HEK293 (cell line): ENCODE data around the gene MCF2L.
"Not testable (repeated sequence)": the region's sequence is repeated elsewhere in the genome, so short reads cannot be mapped to it uniquely, and the experiment has no call there.

Experiments
- CTCF ChIA-PET: fragments of 350-600 bp; formaldehyde crosslinking; extraction: SDS; loops from one replicate; lab custom pipeline; 2021; ENCODE audit warnings: antibody characterized with exemption; lab: Yijun Ruan, JAX
- POLR2A ChIA-PET: fragments of 300-600 bp; formaldehyde crosslinking; extraction: SDS; loops from one replicate; lab custom pipeline; 2020; ENCODE audit warnings: antibody characterized with exemption, inconsistent platforms; lab: Yijun Ruan, JAX
- H3K27ac ChIP-seq: fragments of 200-500 bp; sonication (Bioruptor generic); 2 replicates; pipeline ENCODE4 v1.5.1; 2014; ENCODE audit warnings: low read depth, low read length, control low read depth, inconsistent platforms; ENCODE audit errors: extremely low read depth
- H3K36me3 ChIP-seq, 2 experiments: fragments of 200-500 bp in 1 of 2; sonication (Bioruptor generic) in 1 of 2; 1 replicate in 1 of 2; 2 replicates in 1 of 2; pipeline ENCODE4 v1.5.1; 2014 to 2017; ENCODE audit warnings: inconsistent platforms in 2 of 2, low read length in 2 of 2; ENCODE audit not compliant: control insufficient read depth in 2 of 2, insufficient read depth in 1 of 2
- H3K4me1 ChIP-seq: fragments of 200-500 bp; sonication (Bioruptor generic); 2 replicates; pipeline ENCODE4 v1.5.1; 2014; ENCODE audit warnings: mild to moderate bottlenecking, low read length, inconsistent platforms; ENCODE audit not compliant: control insufficient read depth, insufficient read depth
- H3K4me3 ChIP-seq: 2 replicates; pipeline ENCODE4 v1.5.1; 2011; ENCODE audit warnings: low read depth, mild to moderate bottlenecking, control low read depth, low read length, moderate library complexity
- H3K9me3 ChIP-seq: fragments of 200-500 bp; sonication (Bioruptor generic); 2 replicates; pipeline ENCODE4 v1.5.1; 2014; ENCODE audit warnings: low read depth, low read length, inconsistent platforms; ENCODE audit not compliant: control insufficient read depth, insufficient read depth
- BCL11B ChIP-seq: fragments of 450-650 bp; formaldehyde crosslinking; IDR thresholded peaks from 2 replicates; pipeline ENCODE4 v1.5.1; 2016; ENCODE audit warnings: low read depth, missing biosample characterization, missing genetic modification characterization
- KLF10 ChIP-seq: fragments of 450-650 bp; IDR thresholded peaks from 2 replicates; pipeline ENCODE4 v1.5.1; 2018; ENCODE audit warnings: missing biosample characterization, mild to moderate bottlenecking, missing genetic modification characterization
- KLF17 ChIP-seq: fragments of 450-650 bp; formaldehyde crosslinking; IDR thresholded peaks from 2 replicates; pipeline ENCODE4 v1.5.1; 2016; ENCODE audit warnings: missing biosample characterization, missing genetic modification characterization
- KLF8 ChIP-seq: fragments of 450-650 bp; formaldehyde crosslinking; IDR thresholded peaks from 2 replicates; pipeline ENCODE4 v1.5.1; 2016; ENCODE audit warnings: missing biosample characterization, missing genetic modification characterization
- ZBTB26 ChIP-seq: fragments of 450-650 bp; formaldehyde crosslinking; optimal IDR thresholded peaks from 2 replicates; pipeline ENCODE3; 2016; ENCODE audit warnings: missing biosample characterization, mild to moderate bottlenecking, missing genetic modification characterization
- ZFP3 ChIP-seq: fragments of 450-650 bp; formaldehyde crosslinking; IDR thresholded peaks from 2 replicates; pipeline ENCODE4 v1.5.1; 2016; ENCODE audit warnings: low read depth, missing biosample characterization, missing genetic modification characterization
- ZFP69B ChIP-seq: fragments of 450-650 bp; formaldehyde crosslinking; IDR thresholded peaks from 2 replicates; pipeline ENCODE4 v1.5.1; 2016; ENCODE audit warnings: missing biosample characterization, missing genetic modification characterization
- ZNF18 ChIP-seq: fragments of 450-650 bp; formaldehyde crosslinking; IDR thresholded peaks from 2 replicates; pipeline ENCODE4 v1.5.1; 2016; ENCODE audit warnings: missing biosample characterization, missing genetic modification characterization
- ZNF248 ChIP-seq: fragments of 450-650 bp; formaldehyde crosslinking; IDR thresholded peaks from 2 replicates; pipeline ENCODE4 v1.5.1; 2017; ENCODE audit warnings: missing biosample characterization, missing genetic modification characterization
- ZNF350 ChIP-seq: fragments of 450-650 bp; formaldehyde crosslinking; IDR thresholded peaks from 2 replicates; pipeline ENCODE4 v1.5.0; 2017; ENCODE audit warnings: missing biosample characterization, mild to moderate bottlenecking, missing genetic modification characterization
- ZNF362 ChIP-seq: fragments of 450-650 bp; formaldehyde crosslinking; IDR thresholded peaks from 2 replicates; pipeline ENCODE4 v1.5.1; 2016; ENCODE audit warnings: missing biosample characterization, missing genetic modification characterization
- ZNF404 ChIP-seq: fragments of 450-650 bp; formaldehyde crosslinking; IDR thresholded peaks from 2 replicates; pipeline ENCODE4 v1.5.1; 2017; ENCODE audit warnings: missing biosample characterization, missing genetic modification characterization
- ZNF549 ChIP-seq: fragments of 450-650 bp; IDR thresholded peaks from 2 replicates; pipeline ENCODE4 v1.5.1; 2018; ENCODE audit warnings: missing biosample characterization, missing genetic modification characterization, mild to moderate bottlenecking, inconsistent platforms, moderate library complexity
- ZNF596 ChIP-seq: fragments of 450-650 bp; IDR thresholded peaks from 2 replicates; pipeline ENCODE4 v1.5.0; 2018; ENCODE audit warnings: missing biosample characterization, mild to moderate bottlenecking, missing genetic modification characterization, moderate library complexity
- ZNF610 ChIP-seq: fragments of 450-650 bp; formaldehyde crosslinking; IDR thresholded peaks from 2 replicates; pipeline ENCODE4 v1.5.1; 2016; ENCODE audit warnings: missing biosample characterization, missing genetic modification characterization, borderline replicate concordance
- ZNF624 ChIP-seq: fragments of 450-650 bp; formaldehyde crosslinking; IDR thresholded peaks from 2 replicates; pipeline ENCODE4 v1.5.1; 2017; ENCODE audit warnings: missing biosample characterization, missing genetic modification characterization
- ZNF785 ChIP-seq: fragments of 450-650 bp; formaldehyde crosslinking; IDR thresholded peaks from 2 replicates; pipeline ENCODE4 v1.5.1; 2016; ENCODE audit warnings: missing biosample characterization, missing genetic modification characterization
- TF ChIP-seq, protein P1 (sequence below): fragments of 450-650 bp; formaldehyde crosslinking; IDR thresholded peaks from 2 replicates; pipeline ENCODE4 v1.5.1; 2017; ENCODE audit warnings: missing biosample characterization, missing genetic modification characterization

Gene MCF2L

GRCh38 chr13:113111821-113112220 is 142.8 kb downstream of the MCF2L start:
- H3K36me3 ChIP-seq, H3K27ac ChIP-seq, H3K4me1 ChIP-seq, CTCF ChIA-PET, POLR2A ChIA-PET, H3K4me3 ChIP-seq, H3K9me3 ChIP-seq: not testable (repeated sequence)
- peak; percentile 85 for TF ChIP-seq ZNF18 (tag by site-specific recombination)

GRCh38 chr13:113112475-113112874 is 143.5 kb downstream of the MCF2L start:
- POLR2A ChIA-PET, H3K4me1 ChIP-seq, H3K36me3 ChIP-seq, H3K9me3 ChIP-seq, CTCF ChIA-PET, H3K27ac ChIP-seq, H3K4me3 ChIP-seq: not testable (repeated sequence)
- TF ChIP-seq BCL11B (peak; percentile 64), ZNF18 (tag by site-specific recombination) (peak; percentile 52; the same call in 1 of the 2 replicates)

DNA sequence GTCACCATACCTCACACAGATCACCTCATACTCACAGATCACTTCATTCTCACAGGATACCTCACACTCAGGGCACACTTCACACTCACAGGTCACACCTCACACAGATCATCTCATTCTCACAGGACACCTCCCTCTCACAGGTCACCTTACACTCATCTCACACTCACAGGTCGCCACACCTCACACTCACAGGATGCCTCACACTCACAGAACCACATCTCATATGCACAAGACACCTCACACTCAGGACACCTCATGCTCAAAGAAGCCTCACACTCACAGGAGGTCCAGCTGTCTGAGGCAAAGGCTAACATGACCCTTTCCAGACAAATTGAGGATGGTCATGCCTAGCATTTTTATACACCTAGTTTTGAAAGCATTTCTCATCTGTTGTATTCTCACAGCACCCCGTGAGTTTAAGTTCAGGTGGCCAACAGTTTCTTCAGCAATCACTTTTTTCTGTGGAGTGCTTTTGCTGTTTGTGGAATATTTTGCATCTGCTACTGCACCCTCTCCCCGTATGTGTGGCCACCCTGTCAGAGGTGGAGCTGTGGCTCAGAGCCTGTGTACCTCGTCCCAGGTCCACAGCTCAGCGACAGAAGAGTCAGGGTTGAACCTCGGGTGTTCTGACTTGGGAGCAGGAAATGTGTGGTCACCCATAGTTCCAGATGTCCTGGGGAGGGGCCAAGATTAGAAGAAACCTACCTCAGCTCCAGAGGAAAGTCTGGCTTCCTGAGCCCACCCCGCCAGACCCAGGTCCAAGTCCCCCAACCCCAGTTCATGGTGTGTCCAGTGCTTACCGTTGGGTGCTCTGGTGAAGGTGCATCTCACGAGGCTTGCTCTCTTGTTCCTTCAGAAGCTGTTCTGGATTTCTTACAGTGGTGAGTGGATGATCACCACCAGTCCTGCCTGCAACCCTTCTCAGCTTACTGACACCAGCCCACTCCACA is 144.2 kb downstream of the MCF2L start:
- Histone ChIP-seq H3K27ac (no peak overlapping the region), H3K4me3 (no peak overlapping the region), H3K9me3 (no peaks in the 10 kb centered on the region)
- CTCF ChIA-PET, result interaction anchor here (1.0 kb wide), 1 partner anchor 181 kb away, joined by 3 read pairs; no protein-coding TSS in a partner anchor
- TF ChIP-seq ZNF248 (tag by site-specific recombination), result no peak
- TF ChIP-seq ZBTB26 (tag by site-specific recombination), result no peak
- TF ChIP-seq KLF8, result no peak
- no peak for TF ChIP-seq ZNF610 (tag by site-specific recombination)
- no peak for TF ChIP-seq ZNF404 (tag by site-specific recombination)
- TF ChIP-seq, protein P1, sequence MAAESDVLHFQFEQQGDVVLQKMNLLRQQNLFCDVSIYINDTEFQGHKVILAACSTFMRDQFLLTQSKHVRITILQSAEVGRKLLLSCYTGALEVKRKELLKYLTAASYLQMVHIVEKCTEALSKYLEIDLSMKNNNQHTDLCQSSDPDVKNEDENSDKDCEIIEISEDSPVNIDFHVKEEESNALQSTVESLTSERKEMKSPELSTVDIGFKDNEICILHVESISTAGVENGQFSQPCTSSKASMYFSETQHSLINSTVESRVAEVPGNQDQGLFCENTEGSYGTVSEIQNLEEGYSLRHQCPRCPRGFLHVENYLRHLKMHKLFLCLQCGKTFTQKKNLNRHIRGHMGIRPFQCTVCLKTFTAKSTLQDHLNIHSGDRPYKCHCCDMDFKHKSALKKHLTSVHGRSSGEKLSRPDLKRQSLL, result no peak
- no peak for TF ChIP-seq ZFP69B (tag by site-specific recombination)
- no peak for TF ChIP-seq ZNF362 (tag by site-specific recombination)
- no peak for TF ChIP-seq KLF10
- no peak for TF ChIP-seq ZNF549
- TF ChIP-seq ZFP3 (tag by site-specific recombination), result no peak
- TF ChIP-seq ZNF624 (tag by site-specific recombination), result no peak
- TF ChIP-seq ZNF785 (tag by site-specific recombination), result no peak
- TF ChIP-seq ZNF350, result no peak
- no peak for TF ChIP-seq ZNF596 (tag by site-specific recombination)
- TF ChIP-seq KLF17 (tag by site-specific recombination), result no peak
- TF ChIP-seq, all 188 proteins: peak for 0
- Histone ChIP-seq H3K4me1 (no peaks in the 10 kb centered on the region), H3K36me3 (no peaks in the 10 kb centered on the region)
- POLR2A ChIA-PET, result no interaction called here
